ENCODE data around the gene KCNA5. TPM values are rescaled to one million over a fixed set of nuclear protein-coding genes. Genes with fewer than 3 reads are reported as not detected.

KCNA5 gene
- total RNA-seq, 1 donor: not detected

DNA sequence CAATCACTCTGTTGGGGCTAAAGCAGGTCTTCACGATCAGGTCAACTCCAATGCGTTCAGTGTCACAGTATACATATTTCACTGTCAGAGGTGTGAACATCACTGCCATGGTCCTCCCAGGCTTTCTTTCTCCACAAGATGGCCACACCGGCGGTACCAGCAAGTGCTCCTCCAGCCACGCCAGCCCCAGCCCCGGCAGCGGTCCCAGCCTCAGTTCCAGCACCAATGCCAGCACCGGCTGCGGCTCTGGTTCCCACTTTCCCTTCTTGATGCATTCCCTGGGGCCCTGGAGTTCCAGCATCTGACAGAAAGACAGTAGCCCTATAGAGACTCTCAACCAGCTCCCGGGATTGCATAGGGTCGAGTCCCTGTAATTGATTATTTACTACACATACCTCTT, 10.9 kb upstream of the KCNA5 start:
- Histone ChIP-seq H3K27ac (ENCODE audit: low read depth, low read length) (no peak overlapping the region), H3K4me2 (ENCODE audit: insufficient read depth, low read length) (no peak overlapping the region), H3K4me3 (ENCODE audit: insufficient read depth, low read length) (no peak overlapping the region), H3K9me3 (ENCODE audit: low read depth, low read length) (no peaks in the 10 kb centered on the region), H3K36me3 (ENCODE audit: insufficient read depth, low read length) (no peaks in the 10 kb centered on the region), H3K79me2 (ENCODE audit: insufficient read depth, low read length) (no peaks in the 10 kb centered on the region), H4K20me1 (ENCODE audit: insufficient read depth, low read length) (no peaks in the 10 kb centered on the region), H2AFZ (ENCODE audit: low read length) (no peak overlapping the region), H3K27me3 (ENCODE audit: insufficient read depth, low read length) (no peaks in the 10 kb centered on the region), H3K4me1 (ENCODE audit: insufficient read depth, low read length) (no peaks in the 10 kb centered on the region)
- TF ChIP-seq, protein P1, sequence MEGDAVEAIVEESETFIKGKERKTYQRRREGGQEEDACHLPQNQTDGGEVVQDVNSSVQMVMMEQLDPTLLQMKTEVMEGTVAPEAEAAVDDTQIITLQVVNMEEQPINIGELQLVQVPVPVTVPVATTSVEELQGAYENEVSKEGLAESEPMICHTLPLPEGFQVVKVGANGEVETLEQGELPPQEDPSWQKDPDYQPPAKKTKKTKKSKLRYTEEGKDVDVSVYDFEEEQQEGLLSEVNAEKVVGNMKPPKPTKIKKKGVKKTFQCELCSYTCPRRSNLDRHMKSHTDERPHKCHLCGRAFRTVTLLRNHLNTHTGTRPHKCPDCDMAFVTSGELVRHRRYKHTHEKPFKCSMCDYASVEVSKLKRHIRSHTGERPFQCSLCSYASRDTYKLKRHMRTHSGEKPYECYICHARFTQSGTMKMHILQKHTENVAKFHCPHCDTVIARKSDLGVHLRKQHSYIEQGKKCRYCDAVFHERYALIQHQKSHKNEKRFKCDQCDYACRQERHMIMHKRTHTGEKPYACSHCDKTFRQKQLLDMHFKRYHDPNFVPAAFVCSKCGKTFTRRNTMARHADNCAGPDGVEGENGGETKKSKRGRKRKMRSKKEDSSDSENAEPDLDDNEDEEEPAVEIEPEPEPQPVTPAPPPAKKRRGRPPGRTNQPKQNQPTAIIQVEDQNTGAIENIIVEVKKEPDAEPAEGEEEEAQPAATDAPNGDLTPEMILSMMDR (IDR thresholded peaks at IDR 0.05; ENCODE audit: extremely low read depth, low read depth, low read length): no peak
- no peak for DNase-seq (ENCODE audit: insufficient read length, low spot score, missing footprints)

DNA sequence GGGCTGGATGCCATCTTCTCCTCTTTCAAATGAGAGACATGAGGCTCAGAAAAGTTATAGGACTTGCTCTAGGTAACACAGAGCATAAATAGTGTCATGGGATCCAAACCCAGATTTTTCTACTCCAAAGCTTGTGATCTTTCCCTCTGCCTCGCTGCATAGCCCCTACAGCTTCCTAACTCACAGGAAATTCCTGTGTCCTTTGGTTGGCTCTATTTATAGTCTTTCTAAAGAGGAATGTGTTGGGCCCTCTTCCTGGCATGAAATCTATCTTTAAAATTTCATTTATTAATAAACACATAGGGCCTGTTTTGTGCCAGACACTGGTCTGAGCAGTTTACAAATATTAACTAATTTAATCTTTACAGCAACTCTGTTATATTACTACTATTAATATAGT, 9.8 kb upstream of the KCNA5 start:
- no peak overlapping the region for H3K4me2 ChIP-seq (ENCODE audit: insufficient read depth, low read length)
- H3K27me3 ChIP-seq (ENCODE audit: insufficient read depth, low read length): no peaks in the 10 kb centered on the region
- H3K4me1 ChIP-seq (ENCODE audit: insufficient read depth, low read length): no peaks in the 10 kb centered on the region
- H3K36me3 ChIP-seq (ENCODE audit: insufficient read depth, low read length): no peaks in the 10 kb centered on the region
- no peak overlapping the region for H2AFZ ChIP-seq (ENCODE audit: low read length)
- TF ChIP-seq, protein P1 (IDR thresholded peaks at IDR 0.05; ENCODE audit: extremely low read depth, low read depth, low read length): no peak
- no peaks in the 10 kb centered on the region for H3K9me3 ChIP-seq (ENCODE audit: low read depth, low read length)
- DNase-seq (ENCODE audit: insufficient read length, low spot score, missing footprints): no peak
- H3K27ac ChIP-seq (ENCODE audit: low read depth, low read length): no peak overlapping the region
- no peak overlapping the region for H3K4me3 ChIP-seq (ENCODE audit: insufficient read depth, low read length)
- H3K79me2 ChIP-seq (ENCODE audit: insufficient read depth, low read length): no peaks in the 10 kb centered on the region
- no peaks in the 10 kb centered on the region for H4K20me1 ChIP-seq (ENCODE audit: insufficient read depth, low read length)

DNA sequence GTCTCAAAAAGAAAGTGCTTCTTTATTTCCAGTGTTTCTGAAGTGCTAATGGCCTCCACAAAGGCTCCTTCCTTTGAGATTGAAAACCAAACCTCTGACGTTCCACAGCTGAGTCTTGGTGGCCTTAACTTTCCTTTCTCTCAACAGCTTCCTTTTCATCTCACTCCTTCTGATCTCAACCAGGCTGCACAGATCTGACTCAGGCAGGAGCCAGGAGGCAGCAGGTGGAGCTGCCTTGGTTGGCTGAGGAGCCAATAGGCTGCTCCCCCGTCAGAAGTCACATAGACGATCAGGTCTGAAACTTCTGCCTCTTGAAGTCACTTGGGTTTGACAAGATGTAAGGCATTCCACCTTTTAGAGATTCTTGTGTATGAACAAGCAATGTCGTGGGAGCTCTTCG, 9.1 kb upstream of the KCNA5 start:
- H3K27me3 ChIP-seq (ENCODE audit: insufficient read depth, low read length): no peaks in the 10 kb centered on the region
- TF ChIP-seq, protein P1 (IDR thresholded peaks at IDR 0.05; ENCODE audit: extremely low read depth, low read depth, low read length): no peak
- H3K4me3 ChIP-seq (ENCODE audit: insufficient read depth, low read length): no peak overlapping the region
- no peaks in the 10 kb centered on the region for H3K4me1 ChIP-seq (ENCODE audit: insufficient read depth, low read length)
- H3K27ac ChIP-seq (ENCODE audit: low read depth, low read length): no peak overlapping the region
- no peaks in the 10 kb centered on the region for H3K79me2 ChIP-seq (ENCODE audit: insufficient read depth, low read length)
- no peaks in the 10 kb centered on the region for H4K20me1 ChIP-seq (ENCODE audit: insufficient read depth, low read length)
- no peak overlapping the region for H3K4me2 ChIP-seq (ENCODE audit: insufficient read depth, low read length)
- no peaks in the 10 kb centered on the region for H3K36me3 ChIP-seq (ENCODE audit: insufficient read depth, low read length)
- no peaks in the 10 kb centered on the region for H3K9me3 ChIP-seq (ENCODE audit: low read depth, low read length)
- no peak overlapping the region for H2AFZ ChIP-seq (ENCODE audit: low read length)
- DNase-seq (ENCODE audit: insufficient read length, low spot score, missing footprints): no peak

- Histone ChIP-seq H2AFZ (ENCODE audit: low read length) (no peak overlapping the region), H3K9me3 (ENCODE audit: low read depth, low read length) (no peaks in the 10 kb centered on the region), H3K4me2 (ENCODE audit: insufficient read depth, low read length) (no peak overlapping the region), H3K27ac (ENCODE audit: low read depth, low read length) (no peak overlapping the region), H3K4me1 (ENCODE audit: insufficient read depth, low read length) (no peaks in the 10 kb centered on the region), H3K79me2 (ENCODE audit: insufficient read depth, low read length) (no peaks in the 10 kb centered on the region), H3K4me3 (ENCODE audit: insufficient read depth, low read length) (no peak overlapping the region), H3K36me3 (ENCODE audit: insufficient read depth, low read length) (no peaks in the 10 kb centered on the region), H4K20me1 (ENCODE audit: insufficient read depth, low read length) (no peaks in the 10 kb centered on the region), H3K27me3 (ENCODE audit: insufficient read depth, low read length) (no peaks in the 10 kb centered on the region)
- no peak for DNase-seq (ENCODE audit: insufficient read length, low spot score, missing footprints)
- TF ChIP-seq, protein P1 (IDR thresholded peaks at IDR 0.05; ENCODE audit: extremely low read depth, low read depth, low read length): no peak
Measured at GRCh38 chr12:5035618-5036017, 8.1 kb upstream of the KCNA5 start.
